GM18508 (cell line): Measurements from ENCODE around the gene OR6C1.
"Not testable (repeated sequence)": the region's sequence is repeated elsewhere in the genome, so short reads cannot be mapped to it uniquely, and the experiment has no call there.

Experiments
- ATAC-seq: cut with Tn5 transposase; IDR thresholded peaks from one replicate; pipeline ENCODE4 v1.9.1; 2021; ENCODE audit warnings: moderate number of reproducible peaks; ENCODE audit not compliant: insufficient read depth, unreplicated experiment

Gene OR6C1

DNA sequence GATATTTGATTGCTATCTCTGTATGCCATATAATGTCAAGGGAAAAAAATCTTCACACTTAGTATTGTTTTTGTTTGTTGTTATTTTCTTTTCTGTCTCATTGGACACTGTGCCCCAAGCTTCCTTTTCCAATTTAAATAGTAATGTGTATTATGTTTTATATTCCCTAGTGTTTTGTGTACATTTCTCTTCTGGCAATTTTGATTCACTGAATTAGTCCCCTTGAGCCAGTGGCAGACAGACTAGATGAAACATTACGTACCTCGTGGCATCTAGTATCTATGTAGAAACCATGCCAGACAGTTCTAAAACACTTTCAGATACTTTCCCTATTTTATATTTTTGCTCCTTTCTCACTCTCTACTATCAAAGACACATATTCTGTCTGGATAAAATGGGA is at the start of gene OR6C1:
Gene OR6C1, plus strand, starts transcription at position 301 of the 400 bp plus-strand sequence. CDS start 6,257 bp downstream, outside the sequence.
- ATAC-seq, result no peak

DNA sequence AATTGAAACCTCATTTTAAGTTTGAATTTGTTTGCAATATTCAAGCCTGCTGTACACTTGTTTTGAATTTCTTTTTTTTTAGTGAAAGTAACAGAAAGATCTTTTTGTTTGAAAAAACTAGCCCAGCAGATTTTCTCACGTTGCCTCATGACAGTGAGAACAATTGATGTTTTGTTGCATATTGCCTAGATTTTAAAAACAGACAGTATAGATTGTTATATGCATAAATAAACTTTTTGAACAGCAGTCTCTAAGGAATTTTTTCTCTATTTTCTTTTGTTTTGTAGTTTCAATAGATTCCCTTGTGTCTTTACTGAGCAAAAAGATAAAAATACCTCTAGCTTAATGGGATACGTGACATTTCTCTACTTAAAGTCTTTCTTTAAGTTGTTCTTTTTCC is 33.2 kb upstream of the OR6C1 start:
- no peak for ATAC-seq

DNA sequence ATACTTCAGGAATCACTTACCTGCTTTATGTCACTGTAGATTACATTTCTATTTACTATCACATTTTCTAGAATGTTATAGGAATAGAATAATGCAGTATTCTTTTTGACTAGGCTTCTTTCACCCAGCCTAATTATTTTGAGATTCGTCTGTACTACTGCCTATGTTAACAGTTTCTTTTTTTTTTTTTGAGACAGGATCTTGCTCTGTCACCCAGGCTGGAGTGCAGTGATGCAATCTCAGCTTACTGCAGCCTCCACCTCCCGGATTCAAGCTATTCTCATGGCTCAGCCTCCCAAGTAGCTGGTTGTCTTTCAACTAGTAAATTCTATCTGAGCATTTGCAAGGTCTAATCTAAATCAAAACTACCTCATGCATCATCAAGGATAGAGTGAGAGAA is 24.1 kb upstream of the OR6C1 start:
- no peak for ATAC-seq

DNA sequence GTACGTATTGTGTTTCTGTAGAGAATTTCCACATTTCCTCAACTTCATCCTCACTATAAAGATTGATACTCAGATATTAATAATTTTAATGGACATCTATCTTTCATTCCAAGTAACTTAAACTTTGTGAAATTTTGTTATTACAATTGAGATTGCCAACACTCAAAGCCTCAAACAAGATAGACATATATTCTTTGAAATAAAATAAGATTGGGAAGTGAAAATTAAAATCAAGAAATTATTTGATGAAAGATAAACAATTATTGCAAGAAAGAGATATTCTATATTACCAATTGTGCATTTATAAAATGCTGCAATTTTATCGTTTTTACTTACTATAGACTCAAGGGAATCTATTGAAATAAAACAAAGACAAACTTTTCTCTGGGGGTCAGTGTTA is 17.7 kb upstream of the OR6C1 start, which contains the start of gene OR6C6:
Gene OR6C6, minus strand, starts transcription at position 101 of the 400 bp plus-strand sequence. CDS start 1,337 bp downstream, outside the sequence.
- no peak for ATAC-seq

DNA sequence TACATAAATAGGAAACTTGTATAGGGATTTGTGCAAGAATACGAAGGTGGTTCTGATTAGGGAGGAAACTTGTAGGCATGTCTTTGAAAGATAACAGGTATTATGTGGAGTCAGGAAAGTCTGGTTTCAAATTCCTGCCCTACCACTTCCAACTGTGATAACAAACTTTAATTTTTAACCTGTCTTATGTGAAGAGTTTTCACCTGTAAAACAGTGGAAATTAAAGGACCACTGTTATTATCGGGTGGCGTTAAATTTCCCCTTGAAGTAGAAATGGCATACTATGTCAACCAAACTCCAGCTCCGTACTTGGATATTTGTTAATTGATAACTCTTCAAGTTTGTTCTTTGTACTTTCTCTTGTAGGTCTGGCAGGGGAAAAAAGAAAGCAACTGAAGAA is 6.1 kb downstream of the OR6C1 start:
- ATAC-seq, result no peak

DNA sequence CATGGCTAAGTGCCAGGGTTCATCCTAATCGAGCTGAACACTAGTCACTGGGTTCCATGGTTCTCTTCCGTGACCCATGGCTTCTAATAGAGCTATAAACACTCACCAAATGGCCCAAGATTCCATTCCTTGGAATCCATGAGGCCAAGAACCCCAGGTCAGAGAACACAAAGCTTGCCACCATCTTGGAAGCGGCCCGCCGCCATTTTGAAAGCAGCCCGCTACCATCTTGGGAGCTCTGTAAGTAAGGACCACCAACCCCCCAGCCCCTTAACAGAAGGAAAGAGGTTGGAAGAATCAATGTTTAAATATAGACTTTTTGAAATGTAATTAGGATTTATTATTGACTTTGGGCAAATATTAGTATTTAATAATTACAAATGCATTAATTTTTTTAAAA is 11.7 kb downstream of the OR6C1 start:
- not testable (repeated sequence) for ATAC-seq

DNA sequence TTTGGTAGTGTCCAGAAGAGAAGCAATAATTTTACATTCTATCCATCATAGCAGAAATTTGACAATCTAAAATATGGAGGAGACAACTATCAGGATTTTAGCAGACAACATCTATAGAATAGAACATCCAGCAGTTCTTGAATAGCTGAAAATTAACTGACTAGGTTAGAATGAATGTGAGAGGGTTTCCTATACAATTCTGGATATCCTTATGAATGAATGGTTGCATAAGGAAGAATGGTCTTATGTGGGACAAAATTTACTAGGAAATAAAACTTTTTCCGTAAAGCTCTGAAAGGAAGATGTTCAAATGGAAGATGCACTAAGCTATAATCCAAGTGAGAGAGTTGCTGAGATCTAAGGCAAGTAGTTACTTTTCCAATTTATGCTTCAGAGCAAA is 16.3 kb downstream of the OR6C1 start, which contains the start of gene OR6C3:
Gene OR6C3, plus strand, starts transcription at position 301 of the 400 bp plus-strand sequence. CDS start 955 bp downstream, outside the sequence.
- no peak for ATAC-seq

DNA sequence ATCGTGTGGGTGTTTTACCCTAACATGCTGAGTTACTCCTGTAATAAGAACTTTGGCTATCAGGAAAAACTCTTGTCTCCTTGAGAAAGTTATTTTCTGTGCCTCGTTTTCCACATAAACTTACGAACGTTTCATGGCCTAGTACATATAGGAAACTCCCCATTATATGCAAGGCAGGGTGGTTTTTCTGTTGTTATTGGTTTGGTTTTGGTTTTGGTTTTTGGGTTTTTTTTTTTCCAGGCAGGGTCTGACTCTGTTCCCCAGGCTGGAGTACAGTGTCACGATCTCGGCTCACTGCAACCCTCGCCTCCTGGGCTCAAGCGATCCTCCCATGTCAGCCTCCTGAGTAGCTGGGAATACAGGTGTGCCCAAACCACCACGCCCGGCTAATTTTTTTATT is 21.9 kb downstream of the OR6C1 start:
- ATAC-seq, result no peak

DNA sequence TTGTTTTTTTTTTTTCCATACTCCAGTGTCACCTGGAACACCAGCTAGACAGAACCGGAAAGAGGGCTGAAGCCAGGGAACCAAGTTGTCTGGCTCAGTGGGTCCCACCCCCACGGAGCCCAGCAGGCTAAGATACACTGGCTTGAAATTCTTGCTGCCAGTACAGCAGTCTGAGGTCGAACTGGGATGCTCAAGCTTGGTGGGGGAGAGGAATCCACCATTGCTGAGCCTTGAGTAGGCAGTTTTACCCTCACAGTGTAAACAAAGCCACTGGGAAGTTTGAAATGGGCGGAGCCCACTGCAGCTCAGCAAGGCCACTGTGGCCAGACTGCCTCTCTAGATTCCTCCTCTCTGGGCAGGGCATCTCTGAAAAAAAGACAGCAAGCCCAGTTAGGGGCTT is 41.2 kb downstream of the OR6C1 start:
- ATAC-seq, result not testable (repeated sequence)

DNA sequence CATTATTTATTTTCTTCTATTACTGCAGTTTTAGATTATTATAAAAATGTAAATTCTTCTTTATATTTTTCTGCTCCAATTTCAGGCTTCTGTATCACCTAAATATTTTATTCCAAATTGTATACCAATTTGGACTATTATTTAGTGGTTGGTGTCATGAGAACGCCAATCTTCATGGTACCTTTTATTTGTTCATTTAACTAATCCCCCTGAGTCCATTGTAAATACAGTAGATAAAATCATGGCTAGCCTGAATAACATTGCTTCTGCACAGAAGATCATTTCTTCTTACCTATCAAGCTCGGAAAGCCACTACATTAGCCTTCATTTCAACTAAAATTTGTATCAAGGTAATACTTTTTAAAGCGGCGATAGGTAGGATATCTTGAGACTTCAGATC is 48.5 kb downstream of the OR6C1 start, which contains the start of gene OR6C75:
Gene OR6C75, plus strand, starts transcription at position 301 of the 400 bp plus-strand sequence. CDS start 2,136 bp downstream, outside the sequence.
- ATAC-seq, result no peak

DNA sequence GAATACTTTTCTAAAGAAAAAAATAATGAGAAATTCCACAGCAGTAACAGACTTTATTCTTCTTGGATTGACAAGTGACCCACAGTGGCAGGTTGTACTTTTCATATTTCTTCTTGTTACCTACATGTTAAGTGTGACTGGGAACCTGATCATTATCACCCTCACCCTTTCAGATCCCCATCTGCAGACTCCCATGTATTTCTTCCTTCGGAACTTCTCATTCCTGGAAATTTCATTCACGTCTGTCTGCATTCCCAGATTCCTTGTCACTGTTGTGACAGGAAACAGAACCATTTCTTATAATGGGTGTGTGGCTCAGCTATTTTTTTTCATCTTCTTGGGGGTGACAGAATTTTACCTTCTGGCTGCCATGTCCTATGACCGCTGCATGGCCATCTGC is 50.9 kb downstream of the OR6C1 start:
- ATAC-seq, result no peak
